Fibroblast of pulmonary artery (primary cell): Measurements from ENCODE around the gene PRKCH.

Experiments used
- DNase-seq: peaks from one replicate; pipeline ENCODE4 v3.0.0-alpha.2; 2010; ENCODE audit warnings: low read depth
- H3K4me3 ChIP-seq: replicated peaks from 2 replicates; pipeline ENCODE4 v1.5.1; 2011; ENCODE audit warnings: low read depth, mild to moderate bottlenecking, control low read depth, low read length, moderate library complexity
- CTCF ChIP-seq: IDR thresholded peaks from 2 replicates; pipeline ENCODE4 v1.5.1; 2011; ENCODE audit warnings: mild to moderate bottlenecking, control low read depth, low read length, inconsistent platforms; ENCODE audit errors: missing control alignments

The PRKCH gene

GRCh38 chr14:61288720-61289119 is 32.7 kb upstream of the PRKCH start:
- TF ChIP-seq CTCF = no peak
- DNase-seq = no peak
- H3K4me3 ChIP-seq = no peak overlapping the region

GRCh38 chr14:61290701-61291100 is 30.7 kb upstream of the PRKCH start:
- DNase-seq = no peak
- TF ChIP-seq CTCF = no peak
- H3K4me3 ChIP-seq = no peak overlapping the region

GRCh38 chr14:61296151-61296550 is 25.2 kb upstream of the PRKCH start:
- DNase-seq = no peak
- no peak overlapping the region for H3K4me3 ChIP-seq
- no peak for TF ChIP-seq CTCF

GRCh38 chr14:61296719-61297502 is 24.5 kb upstream of the PRKCH start:
- H3K4me3 ChIP-seq = no peak overlapping the region
- peak; percentile 78 for DNase-seq
- peak; percentile 79 for TF ChIP-seq CTCF

GRCh38 chr14:61297581-61297980 is 23.8 kb upstream of the PRKCH start:
- no peak overlapping the region for H3K4me3 ChIP-seq
- no peak for TF ChIP-seq CTCF
- no peak for DNase-seq

- H3K4me3 ChIP-seq = no peak overlapping the region
- no peak for DNase-seq
- no peak for TF ChIP-seq CTCF
Observed at GRCh38 chr14:61298824-61299223, 22.6 kb upstream of the PRKCH start.

- DNase-seq = no peak
- H3K4me3 ChIP-seq = no peak overlapping the region
- no peak for TF ChIP-seq CTCF
Observed at GRCh38 chr14:61300209-61300608, 21.2 kb upstream of the PRKCH start.
